Brain microvascular endothelial cell (primary cell): ENCODE data around the gene RHOBTB3.

Source experiments
- DNase-seq: peaks from one replicate; pipeline ENCODE4 v3.0.0-alpha.2; 2020
- H3K27ac ChIP-seq: fragments of 250-450 bp; sonication (Bioruptor Pico); 2 replicates; pipeline ENCODE4 v1.5.1; 2020; ENCODE audit warnings: mild to moderate bottlenecking, moderate library complexity
- H3K27me3 ChIP-seq: fragments of 250-450 bp; sonication (Bioruptor Pico); replicated peaks from 2 replicates; pipeline ENCODE4 v1.5.1; 2020; ENCODE audit warnings: mild to moderate bottlenecking
- H3K36me3 ChIP-seq: fragments of 250-450 bp; sonication (Bioruptor Pico); replicated peaks from 2 replicates; pipeline ENCODE4 v1.5.1; 2020; ENCODE audit warnings: mild to moderate bottlenecking
- H3K4me3 ChIP-seq: 2 replicates; pipeline ENCODE4 v1.5.1; 2011; ENCODE audit warnings: low read depth, mild to moderate bottlenecking, control low read depth, low read length, moderate library complexity
- in situ Hi-C: cut with HindIII; loops from 2 replicates; pipeline ENCODE4 v1.10.0; 2017; ENCODE audit warnings: low sequenced_read_pairs, low pct_ligation_motif_present
- TF ChIP-seq, protein P1 (sequence below): IDR thresholded peaks from 2 replicates; pipeline ENCODE4 v1.5.1; 2011; ENCODE audit warnings: low read depth, mild to moderate bottlenecking, moderate library complexity, low read length, control low read depth, inconsistent platforms; ENCODE audit errors: missing control alignments

The RHOBTB3 gene

GRCh38 chr5:95843733-95844223 is 112.6 kb downstream of the RHOBTB3 start:
- Histone ChIP-seq H3K27me3 (no peaks in the 10 kb centered on the region), H3K27ac (no peak overlapping the region)
- TF ChIP-seq, protein P1, sequence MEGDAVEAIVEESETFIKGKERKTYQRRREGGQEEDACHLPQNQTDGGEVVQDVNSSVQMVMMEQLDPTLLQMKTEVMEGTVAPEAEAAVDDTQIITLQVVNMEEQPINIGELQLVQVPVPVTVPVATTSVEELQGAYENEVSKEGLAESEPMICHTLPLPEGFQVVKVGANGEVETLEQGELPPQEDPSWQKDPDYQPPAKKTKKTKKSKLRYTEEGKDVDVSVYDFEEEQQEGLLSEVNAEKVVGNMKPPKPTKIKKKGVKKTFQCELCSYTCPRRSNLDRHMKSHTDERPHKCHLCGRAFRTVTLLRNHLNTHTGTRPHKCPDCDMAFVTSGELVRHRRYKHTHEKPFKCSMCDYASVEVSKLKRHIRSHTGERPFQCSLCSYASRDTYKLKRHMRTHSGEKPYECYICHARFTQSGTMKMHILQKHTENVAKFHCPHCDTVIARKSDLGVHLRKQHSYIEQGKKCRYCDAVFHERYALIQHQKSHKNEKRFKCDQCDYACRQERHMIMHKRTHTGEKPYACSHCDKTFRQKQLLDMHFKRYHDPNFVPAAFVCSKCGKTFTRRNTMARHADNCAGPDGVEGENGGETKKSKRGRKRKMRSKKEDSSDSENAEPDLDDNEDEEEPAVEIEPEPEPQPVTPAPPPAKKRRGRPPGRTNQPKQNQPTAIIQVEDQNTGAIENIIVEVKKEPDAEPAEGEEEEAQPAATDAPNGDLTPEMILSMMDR = no peak

DNA sequence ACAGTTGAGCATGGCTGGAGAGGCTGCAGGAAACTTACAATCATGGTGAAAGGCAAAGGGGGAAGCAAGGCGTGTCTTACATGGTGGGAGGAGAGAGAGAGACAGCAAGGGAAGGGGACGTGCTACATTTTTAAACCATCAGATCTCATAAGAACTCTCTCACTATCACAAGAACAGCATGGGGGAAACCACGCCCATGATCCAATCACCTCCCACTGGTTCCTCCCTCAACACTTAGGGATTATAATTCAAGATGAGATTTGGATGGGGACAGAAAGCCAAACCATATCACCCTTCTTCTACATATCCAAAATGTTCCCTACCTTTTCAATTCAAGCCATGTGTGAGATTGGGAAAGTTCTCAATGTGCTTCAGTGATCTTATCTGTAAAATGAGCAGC is 114.3 kb downstream of the RHOBTB3 start:
- TF ChIP-seq, protein P1 = no peak
- no peak for DNase-seq
- no peak overlapping the region for H3K27ac ChIP-seq
- H3K4me3 ChIP-seq = no peak overlapping the region
- in situ Hi-C loops = loop anchor here (25.0 kb wide), 1 partner anchor 183 kb away; no protein-coding TSS in a partner anchor
- H3K27me3 ChIP-seq = no peaks in the 10 kb centered on the region
- no peaks in the 10 kb centered on the region for H3K36me3 ChIP-seq

More at GRCh38 chr5:95843733-95844223, 112.6 kb downstream of the RHOBTB3 start:
- in situ Hi-C loops = loop anchor here (25.0 kb wide), 1 partner anchor 181 kb away; no protein-coding TSS in a partner anchor
- no peak for DNase-seq
- no peaks in the 10 kb centered on the region for H3K36me3 ChIP-seq
- H3K4me3 ChIP-seq = no peak overlapping the region
